Loucy (cell line): ENCODE results near the gene RWDD3.

Experiments used
- H2AFZ ChIP-seq: fragments of 200-600 bp; sonication (generic); 2 replicates; pipeline ENCODE4 v1.6.0; 2016; ENCODE audit warnings: antibody characterized with exemption, mild to moderate bottlenecking, low read length, moderate library complexity
- H3F3A ChIP-seq: fragments of 200-600 bp; 2 replicates; pipeline ENCODE4 v1.6.0; 2016; ENCODE audit warnings: antibody characterized with exemption, low read depth, mild to moderate bottlenecking
- H3K27me3 ChIP-seq: fragments of 200-600 bp; sonication (generic); 2 replicates; pipeline ENCODE4 v1.6.1; 2014; ENCODE audit warnings: low read length, mild to moderate bottlenecking; ENCODE audit not compliant: insufficient read depth, poor library complexity, severe bottlenecking
- H3K36me3 ChIP-seq: fragments of 200-600 bp; sonication (generic); 2 replicates; pipeline ENCODE4 v1.6.1; 2016; ENCODE audit warnings: low read length; ENCODE audit not compliant: insufficient read depth
- H3K4me1 ChIP-seq: fragments of 200-600 bp; sonication (generic); 2 replicates; pipeline ENCODE4 v1.5.1; 2014; ENCODE audit warnings: low read length, mild to moderate bottlenecking; ENCODE audit not compliant: insufficient read depth, poor library complexity, severe bottlenecking
- H3K4me2 ChIP-seq: fragments of 200-600 bp; sonication (generic); 2 replicates; pipeline ENCODE4 v1.6.0; 2014; ENCODE audit warnings: antibody characterized with exemption, low read length, low read depth, mild to moderate bottlenecking; ENCODE audit not compliant: poor library complexity, severe bottlenecking
- H3K4me3 ChIP-seq: fragments of 200-600 bp; sonication (generic); 2 replicates; pipeline ENCODE4 v1.5.1; 2014; ENCODE audit warnings: low read length, mild to moderate bottlenecking, mixed read lengths; ENCODE audit not compliant: poor library complexity, severe bottlenecking
- H3K79me2 ChIP-seq: fragments of 200-600 bp; sonication (generic); 2 replicates; pipeline ENCODE4 v1.6.1; 2014; ENCODE audit warnings: low read length; ENCODE audit not compliant: insufficient read depth
- H3K9ac ChIP-seq: fragments of 200-600 bp; sonication (generic); 2 replicates; pipeline ENCODE4 v1.6.0; 2014; ENCODE audit warnings: mild to moderate bottlenecking, low read depth, low read length, moderate library complexity; ENCODE audit not compliant: poor library complexity, severe bottlenecking
- H3K9me2 ChIP-seq: fragments of 200-600 bp; sonication (generic); replicated peaks from 2 replicates; pipeline ENCODE4 v1.6.1; 2016; ENCODE audit warnings: low read depth, low read length, mixed read lengths
- H3K9me3 ChIP-seq: fragments of 200-600 bp; sonication (generic); 2 replicates; pipeline ENCODE4 v1.6.1; 2014; ENCODE audit warnings: mild to moderate bottlenecking, antibody characterized with exemption, low read length, low read depth; ENCODE audit not compliant: insufficient read depth
- H4K20me1 ChIP-seq: fragments of 200-600 bp; sonication (generic); 2 replicates; pipeline ENCODE4 v1.6.0; 2014; ENCODE audit warnings: antibody characterized with exemption, low read length, mild to moderate bottlenecking; ENCODE audit not compliant: insufficient read depth, poor library complexity, severe bottlenecking
- CTCF ChIP-seq: fragments of 200-600 bp; sonication (generic); conservative IDR thresholded peaks from 2 replicates; pipeline ENCODE4 v1.5.1; 2014; ENCODE audit warnings: mild to moderate bottlenecking, antibody characterized with exemption, low read length
- EZH2phosphoT487 ChIP-seq: fragments of 200-600 bp; IDR thresholded peaks from 2 replicates; pipeline ENCODE4 v1.6.1; 2018; ENCODE audit warnings: antibody characterized with exemption, mild to moderate bottlenecking, moderate library complexity, borderline replicate concordance

The RWDD3 gene

DNA sequence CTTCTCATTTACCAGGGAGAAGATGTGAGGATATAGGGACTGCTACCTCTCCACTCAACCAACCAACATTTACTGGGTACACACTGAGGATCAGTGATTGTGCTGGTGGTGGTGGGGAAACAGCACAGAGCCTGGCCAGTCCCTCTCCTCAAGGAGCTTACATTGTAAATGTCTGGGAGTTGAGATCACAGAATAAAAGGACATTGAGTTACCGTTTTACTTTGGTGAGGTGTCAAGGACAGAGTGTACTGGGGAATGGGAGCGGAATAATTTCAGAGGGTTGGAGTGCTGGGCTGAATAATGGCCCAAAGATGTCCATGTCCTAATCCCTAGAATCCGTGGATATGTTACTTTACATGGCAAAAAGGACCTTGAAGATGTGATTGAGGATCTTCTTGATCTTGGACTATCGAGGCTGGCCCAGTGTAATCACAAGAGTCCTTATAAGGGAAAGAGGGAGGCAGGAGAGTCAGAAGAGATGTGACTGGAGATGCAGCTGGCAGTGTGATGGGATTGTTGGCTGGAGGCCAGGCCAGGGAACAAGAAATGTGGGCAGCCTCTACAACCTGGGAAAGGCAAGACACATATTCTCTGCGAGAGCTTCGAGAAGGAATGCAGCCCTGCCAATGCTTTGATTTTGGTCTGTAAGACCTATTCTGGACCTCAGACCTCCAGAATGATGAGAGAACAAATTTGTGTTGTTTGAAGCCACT is 26.6 kb upstream of the RWDD3 start:
- H4K20me1 ChIP-seq = no peaks in the 10 kb centered on the region
- H3K9me3 ChIP-seq = no peaks in the 10 kb centered on the region
- no peaks in the 10 kb centered on the region for H3K79me2 ChIP-seq
- H3F3A ChIP-seq = no peaks in the 10 kb centered on the region
- no peak overlapping the region for H3K9ac ChIP-seq
- H2AFZ ChIP-seq = no peak overlapping the region
- no peak for TF ChIP-seq CTCF
- H3K36me3 ChIP-seq = no peaks in the 10 kb centered on the region
- no peaks in the 10 kb centered on the region for H3K9me2 ChIP-seq
- H3K4me2 ChIP-seq = no peak overlapping the region
- no peak overlapping the region for H3K4me3 ChIP-seq
- H3K27me3 ChIP-seq = no peaks in the 10 kb centered on the region
- H3K4me1 ChIP-seq = no peaks in the 10 kb centered on the region

GRCh38 chr1:95208876-95209275 is 25.1 kb upstream of the RWDD3 start:
- no peak for TF ChIP-seq CTCF
- TF ChIP-seq EZH2phosphoT487 = no peak
- Histone ChIP-seq H3F3A (no peaks in the 10 kb centered on the region), H3K4me1 (no peaks in the 10 kb centered on the region), H3K9me3 (no peaks in the 10 kb centered on the region), H3K4me2 (no peak overlapping the region), H4K20me1 (no peaks in the 10 kb centered on the region), H2AFZ (no peak overlapping the region), H3K36me3 (no peaks in the 10 kb centered on the region), H3K27me3 (no peaks in the 10 kb centered on the region), H3K4me3 (no peak overlapping the region), H3K9ac (no peak overlapping the region), H3K79me2 (no peaks in the 10 kb centered on the region), H3K9me2 (no peaks in the 10 kb centered on the region)

- H3K4me3 ChIP-seq = no peak overlapping the region
- no peaks in the 10 kb centered on the region for H4K20me1 ChIP-seq
- no peak overlapping the region for H2AFZ ChIP-seq
- H3K4me2 ChIP-seq = no peak overlapping the region
- H3K9me2 ChIP-seq = no peaks in the 10 kb centered on the region
- no peaks in the 10 kb centered on the region for H3K9me3 ChIP-seq
- H3K36me3 ChIP-seq = no peaks in the 10 kb centered on the region
- H3K4me1 ChIP-seq = no peaks in the 10 kb centered on the region
- no peak overlapping the region for H3K9ac ChIP-seq
- TF ChIP-seq CTCF = no peak
- TF ChIP-seq EZH2phosphoT487 = no peak
- no peaks in the 10 kb centered on the region for H3K79me2 ChIP-seq
- H3K27me3 ChIP-seq = no peaks in the 10 kb centered on the region
- no peaks in the 10 kb centered on the region for H3F3A ChIP-seq
These were observed 24.7 kb upstream of the RWDD3 start for GRCh38 chr1:95209291-95209690.
